Upper lobe of left lung (tissue), 4 donors: ENCODE data around the gene NEDD4L.

Experiments used
- CTCF ChIP-seq, 6 experiments: fragments of 450-650 bp in 4 of 6; fragments of 200-600 bp in 2 of 6; sonication (generic) in 2 of 6; IDR thresholded peaks; one replicate each; pipeline ENCODE4 v1.5.1; 2016 to 2019; ENCODE audit warnings: antibody characterized with exemption in 6 of 6
- EP300 ChIP-seq, 4 donors: sonication (generic); formaldehyde crosslinking; IDR thresholded peaks; one replicate each; pipeline ENCODE4 v1.5.1; 2017; ENCODE audit warnings: antibody characterized with exemption in 4 of 4, control low read depth in 2 of 4
- POLR2A ChIP-seq, 4 donors: fragments of 450-650 bp; IDR thresholded peaks; one replicate each; pipeline ENCODE4 v1.5.1; 2016 to 2017; ENCODE audit warnings: antibody characterized with exemption in 4 of 4, mild to moderate bottlenecking in 2 of 4
- POLR2AphosphoS5 ChIP-seq, 2 donors: sonication (generic); formaldehyde crosslinking; IDR thresholded peaks; one replicate each; pipeline ENCODE4 v1.5.1; 2017; ENCODE audit warnings: antibody characterized with exemption in 2 of 2

GRCh38 chr18:58118536-58118935 is 74.5 kb downstream of the NEDD4L start:
- TF ChIP-seq CTCF (IDR thresholded peaks at IDR 0.05) (no peak), POLR2A (IDR thresholded peaks at IDR 0.05) (no peak), EP300 (IDR thresholded peaks at IDR 0.05) (no peak), POLR2AphosphoS5 (IDR thresholded peaks at IDR 0.05) (no peak)
